ENCODE data around the gene NINL. TPM values are rescaled to one million over a fixed set of nuclear protein-coding genes. Genes with fewer than 3 reads are reported as not detected.

Gene NINL
- total and polyA plus RNA-seq, 2 of the 8 experiments (the other 6 are each of a cell fraction or from before 2014, with no cell fraction given) = 15.3 to 30.0 TPM

DNA sequence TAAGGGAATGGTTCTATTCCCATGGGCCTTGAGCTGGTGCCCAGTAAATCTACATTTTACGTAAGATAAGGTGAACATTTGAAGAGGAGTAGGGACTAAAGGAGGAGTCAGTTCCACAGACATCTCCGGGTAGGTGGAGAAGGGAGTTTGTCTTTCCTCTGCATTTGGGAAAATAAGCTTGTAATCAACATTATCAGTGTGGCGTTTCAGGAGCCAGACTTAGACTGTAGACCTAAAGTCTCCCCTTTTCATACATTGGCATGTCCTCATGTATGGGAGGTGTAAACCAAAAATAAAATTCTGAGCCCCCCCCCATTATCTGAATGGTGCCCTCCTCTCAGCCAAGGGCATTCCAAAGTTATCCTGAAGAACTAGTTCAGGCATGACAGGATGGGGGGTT lies 40.2 kb downstream of the NINL start:
- Histone ChIP-seq H2BK12ac (ENCODE audit: low read depth, low read length) (no peak overlapping the region), H4K5ac (ENCODE audit: insufficient read length, low read depth, low read length) (no peak overlapping the region), H3K27ac (ENCODE audit: low read depth, low read length) (no peak overlapping the region), H3K56ac (replicated peaks; ENCODE audit: insufficient read length, low read depth, low read length) (no peak overlapping the region), H3K23me2 (ENCODE audit: low read depth, low read length) (no peaks in the 10 kb centered on the region), H2BK20ac (ENCODE audit: low read length) (no peak overlapping the region), H2AFZ (ENCODE audit: low read length) (no peak overlapping the region), H4K8ac (ENCODE audit: extremely low read depth, insufficient read depth, low read length) (no peak overlapping the region), H2BK15ac (ENCODE audit: low read length) (no peak overlapping the region), H3K36me3 (ENCODE audit: control insufficient read depth in 2 of 4, insufficient read depth in 4 of 4, low read length in 3 of 4) (no peaks in the 10 kb centered on the region), H3K79me2 (ENCODE audit: control insufficient read depth in 1 of 2, insufficient read depth in 2 of 2, low read length in 2 of 2) (peaks cover 0 to 52% of the 10 kb centered on the region in 2 experiments; a peak in 2 of 4 replicates), H4K91ac (replicated peaks; ENCODE audit: insufficient read length, low read length) (no peak overlapping the region), H2BK120ac (replicated peaks; ENCODE audit: low read depth, low read length) (no peak overlapping the region), H3K4ac (replicated peaks; ENCODE audit: insufficient read length, low read depth, low read length) (no peak overlapping the region), H3K4me3 (ENCODE audit: extremely low read depth in 1 of 4, insufficient read depth in 2 of 4, low read depth in 3 of 4, low read length in 4 of 4) (no peak overlapping the region), H3K27me3 (replicated peaks in 1 of 4; ENCODE audit: control insufficient read depth in 3 of 4, extremely low read depth in 1 of 4, insufficient read depth in 3 of 4, low read length in 3 of 4) (no peaks in the 10 kb centered on the region), H3K23ac (ENCODE audit: insufficient read length) (no peak overlapping the region), H3K14ac (ENCODE audit: insufficient read length) (no peak overlapping the region), H2BK5ac (ENCODE audit: low read depth, low read length) (no peak overlapping the region), H2AK5ac (ENCODE audit: low read depth, low read length) (no peak overlapping the region), H3K9me3 (ENCODE audit: insufficient read depth in 2 of 2, low read depth in 1 of 2, low read length in 1 of 2) (no peaks in the 10 kb centered on the region), H3K9ac (replicated peaks in 1 of 4; ENCODE audit: extremely low read depth in 1 of 4, low read depth in 3 of 4, low read length in 3 of 4) (no peak overlapping the region), H3K4me2 (ENCODE audit: insufficient read depth in 1 of 2, low read depth in 2 of 2, low read length in 2 of 2) (no peak overlapping the region), H3K18ac (ENCODE audit: extremely low read depth, low read length) (no peak overlapping the region), H3K4me1 (replicated peaks in 1 of 4; ENCODE audit: control insufficient read depth in 3 of 4, insufficient read depth in 4 of 4, low read length in 3 of 4) (peaks cover 7 to 20% (median 9%) of the 10 kb centered on the region in 4 experiments), H4K20me1 (replicated peaks in 1 of 2; ENCODE audit: control insufficient read depth in 1 of 2, insufficient read depth in 2 of 2, low read length in 2 of 2) (peaks cover 3 to 22% of the 10 kb centered on the region in 2 experiments), H3K79me1 (ENCODE audit: low read depth, low read length) (peaks cover 10% of the 10 kb centered on the region)
- ChIA-PET POLR2A (ENCODE audit: partially characterized antibody) (interaction anchor here (0.7 to 1.6 kb wide), 4 partner anchors 8 to 39 kb away, joined by 3 to 4 read pairs (median 3); no protein-coding TSS in a partner anchor), CTCF (ENCODE audit: partially characterized antibody) (interaction anchor here (1.1 to 2.9 kb wide), 3 partner anchors 11 to 250 kb away, joined by 4 to 9 read pairs (median 5); no protein-coding TSS in a partner anchor)
- TF ChIP-seq GABPA (IDR thresholded peaks at IDR 0.05; ENCODE audit: borderline replicate concordance, insufficient read depth, low read length) = no peak
- TF ChIP-seq JUND (IDR thresholded peaks at IDR 0.05; ENCODE audit: low read length) = 0 out of 2 replicates have a peak, but pooled peaks have one; percentile 24
- WGBS, 2 experiments (ENCODE audit: extremely low coverage in 1 of 2, insufficient coverage in 1 of 2, insufficient read length in 1 of 2, insufficient replicate concordance in 2 of 2, low coverage in 1 of 2, low lambda C conversion rate in 2 of 2, missing lambda C conversion rate in 1 of 2) = 97% methylated on average over 3 of the region's 3 CpGs; no CpG with 5 or more reads in 1 of the 2 experiments
- DNase-seq (ENCODE audit: low read depth in 1 of 2, low spot score in 2 of 2) (no peak), FAIRE-seq (no peak)
